ENCODE data around the gene HPCAL4.
A peak's percentile ranks its signal among the peaks of the same experiment; 100 is the strongest.

HPCAL4 gene

DNA sequence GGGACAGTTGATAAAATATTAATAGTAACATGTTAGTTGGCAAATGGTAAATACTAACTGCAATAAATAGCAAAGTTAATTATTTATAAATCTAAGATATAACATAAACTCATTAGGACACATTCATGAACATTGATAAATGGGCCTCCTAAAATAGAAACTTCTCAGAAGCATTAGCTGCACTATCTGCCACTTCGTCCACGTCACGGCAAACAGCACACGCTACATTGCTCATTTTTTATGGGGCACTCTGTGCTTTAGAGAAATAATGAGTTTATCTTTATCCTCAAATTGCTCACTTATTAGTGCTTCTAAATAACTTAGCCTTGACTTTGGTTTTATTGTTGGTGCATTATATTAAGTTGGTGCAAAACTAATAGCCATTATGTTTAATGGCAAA, 16.3 kb upstream of the HPCAL4 start:
- no peak overlapping the region for H3K4me3 ChIP-seq (ENCODE audit: low read length)
- no peak for DNase-seq (ENCODE audit: low read depth, low spot score)

DNA sequence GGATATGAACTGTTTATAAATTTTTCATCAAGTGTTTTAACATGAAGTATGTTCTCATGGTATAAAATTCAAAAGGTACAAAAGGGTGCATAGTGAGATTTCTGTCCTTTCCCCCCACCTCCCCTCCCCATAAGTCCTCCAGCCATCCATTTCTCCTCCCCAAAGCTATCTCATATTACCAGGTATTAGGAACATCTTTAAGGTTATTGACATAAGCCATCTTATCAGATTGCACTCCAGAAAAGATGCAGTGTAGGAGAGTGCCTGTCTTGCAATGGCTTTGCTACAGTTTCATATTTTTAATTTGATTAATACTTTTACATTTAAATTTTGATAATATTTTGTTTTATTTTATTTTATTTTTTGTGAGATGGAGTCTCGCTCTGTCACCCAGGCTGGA, 13.5 kb upstream of the HPCAL4 start:
- no peak overlapping the region for H3K4me3 ChIP-seq (ENCODE audit: low read length)
- DNase-seq (ENCODE audit: low read depth, low spot score): no peak

DNA sequence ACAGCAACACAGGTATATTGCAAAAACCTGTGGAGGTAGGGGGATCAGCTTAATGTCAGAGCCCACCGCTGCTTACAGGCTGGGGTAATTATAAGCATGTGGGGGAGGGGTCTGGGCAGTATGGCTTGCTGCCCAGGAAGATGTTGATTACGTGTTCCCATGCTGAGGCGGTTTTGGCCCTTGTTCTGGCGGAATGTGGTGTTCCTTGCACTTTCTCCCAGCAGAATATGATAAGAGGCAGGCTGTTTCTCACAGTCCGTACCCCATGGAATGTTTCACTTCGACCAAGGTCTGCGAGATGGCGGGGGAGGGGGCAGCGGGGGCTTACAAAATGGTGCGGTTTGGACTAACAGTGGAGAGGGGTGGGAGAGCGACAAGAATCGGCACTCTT, 9.8 kb upstream of the HPCAL4 start:
- H3K4me3 ChIP-seq (ENCODE audit: low read length): no peak overlapping the region

DNA sequence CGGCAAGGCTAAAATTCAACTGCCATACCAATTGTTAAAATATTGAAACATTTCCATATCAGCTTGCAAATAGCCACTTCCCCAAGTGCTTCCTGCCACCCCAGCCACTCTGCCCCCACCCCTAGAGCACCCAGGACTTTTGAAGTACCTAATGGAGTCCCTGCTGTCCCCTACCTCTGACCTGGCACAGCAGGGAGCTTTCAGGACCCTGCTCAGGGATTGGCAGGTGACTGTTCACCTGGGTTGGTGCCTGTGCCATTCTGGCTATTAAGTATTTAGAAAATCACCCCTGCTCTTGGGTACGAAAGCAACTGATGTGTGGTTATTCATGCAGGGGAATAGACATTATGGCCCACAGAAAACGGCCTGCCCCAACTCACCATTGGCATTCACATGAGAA, 9.1 kb upstream of the HPCAL4 start:
- no peak overlapping the region for H3K4me3 ChIP-seq (ENCODE audit: low read length)
- no peak for DNase-seq (ENCODE audit: low read depth, low spot score)

More for the DNA sequence above, 9.8 kb upstream of the HPCAL4 start:
- no peak for DNase-seq (ENCODE audit: low read depth, low spot score)

DNA sequence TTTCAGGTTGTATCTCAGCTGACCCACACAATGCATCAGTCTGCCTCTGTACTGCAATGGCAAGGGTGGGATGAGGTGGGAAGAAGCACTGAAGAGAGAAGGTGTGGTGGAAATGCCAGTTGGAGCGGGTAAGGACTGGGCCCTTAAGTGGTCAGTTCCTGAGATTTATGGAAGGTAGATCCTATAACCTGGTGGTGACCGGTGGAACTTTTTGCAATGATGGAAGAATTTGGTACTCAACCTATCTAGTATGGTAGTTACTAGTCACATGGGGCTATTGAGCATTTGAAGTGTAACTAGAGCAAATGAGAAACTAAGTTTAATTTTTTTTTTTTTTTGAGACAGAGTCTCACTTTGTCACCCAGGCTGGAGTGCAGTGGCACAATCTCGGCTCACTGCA, 8.2 kb upstream of the HPCAL4 start:
- no peak overlapping the region for H3K4me3 ChIP-seq (ENCODE audit: low read length)
- no peak for DNase-seq (ENCODE audit: low read depth, low spot score)

DNA sequence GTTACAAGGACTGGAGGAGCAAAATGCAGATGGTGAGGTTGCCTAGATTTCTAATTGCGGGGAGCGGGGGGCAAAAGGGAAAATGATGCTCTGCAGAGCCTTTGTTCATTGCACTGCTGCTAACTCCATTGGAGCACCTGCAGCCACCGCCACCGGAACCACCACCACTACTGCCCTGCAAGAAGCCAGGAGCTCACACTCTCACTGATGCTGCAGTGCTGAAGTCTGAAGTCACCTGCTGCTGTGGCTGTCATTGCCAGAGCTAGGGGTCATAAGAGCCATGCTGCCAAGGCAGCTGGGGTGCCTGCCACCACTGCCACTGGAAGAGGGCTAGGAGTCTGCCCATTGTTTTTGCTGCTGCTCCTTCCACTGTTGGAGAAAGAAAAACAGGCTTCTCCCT, 7.3 kb upstream of the HPCAL4 start:
- DNase-seq (ENCODE audit: low read depth, low spot score): no peak
- H3K4me3 ChIP-seq (ENCODE audit: low read length): no peak overlapping the region

DNA sequence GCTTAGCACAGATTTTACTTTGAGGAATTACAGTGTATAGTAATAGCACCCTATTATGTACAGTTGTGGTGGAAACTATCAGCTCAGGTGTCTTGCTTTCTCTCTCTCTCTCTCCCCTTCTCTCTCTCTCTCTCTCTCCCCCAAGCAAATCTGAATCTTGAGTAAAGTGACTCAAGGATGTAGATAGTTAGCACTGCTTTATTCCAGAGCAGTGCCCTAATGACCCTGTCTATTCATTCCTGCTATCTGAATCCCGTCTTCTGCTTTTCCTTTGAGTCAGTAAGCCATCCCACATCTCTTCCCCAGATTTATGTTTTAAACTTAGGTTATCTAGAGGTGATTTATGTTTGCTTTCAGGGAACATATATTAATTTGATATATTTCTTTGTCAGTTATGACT, 5.2 kb upstream of the HPCAL4 start:
- DNase-seq (ENCODE audit: low read depth, low spot score): no peak

DNA sequence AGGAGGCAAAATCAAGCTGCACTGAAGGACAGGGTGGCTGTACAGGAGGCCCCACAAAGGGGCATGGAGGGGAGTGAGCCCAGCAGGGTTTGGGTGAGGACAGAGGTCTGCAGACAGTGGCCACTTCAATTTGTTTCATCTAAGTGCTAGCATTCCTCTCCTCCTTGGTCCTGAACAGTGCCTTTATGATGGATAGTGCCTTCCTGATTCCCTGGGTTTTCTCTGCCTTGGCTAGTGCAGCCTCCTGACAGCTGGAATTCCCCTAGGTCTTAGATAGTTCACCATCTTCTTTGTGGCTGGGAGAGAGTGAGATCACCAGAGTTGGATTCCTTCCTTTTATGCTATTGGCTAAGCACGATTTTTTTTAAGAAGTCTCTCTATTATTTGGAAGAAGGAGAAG, 3.8 kb upstream of the HPCAL4 start:
- no peak for DNase-seq (ENCODE audit: low read depth, low spot score)
- H3K4me3 ChIP-seq (ENCODE audit: low read length): no peak overlapping the region

More for the DNA sequence above, 5.2 kb upstream of the HPCAL4 start:
- no peak overlapping the region for H3K4me3 ChIP-seq (ENCODE audit: low read length)

DNA sequence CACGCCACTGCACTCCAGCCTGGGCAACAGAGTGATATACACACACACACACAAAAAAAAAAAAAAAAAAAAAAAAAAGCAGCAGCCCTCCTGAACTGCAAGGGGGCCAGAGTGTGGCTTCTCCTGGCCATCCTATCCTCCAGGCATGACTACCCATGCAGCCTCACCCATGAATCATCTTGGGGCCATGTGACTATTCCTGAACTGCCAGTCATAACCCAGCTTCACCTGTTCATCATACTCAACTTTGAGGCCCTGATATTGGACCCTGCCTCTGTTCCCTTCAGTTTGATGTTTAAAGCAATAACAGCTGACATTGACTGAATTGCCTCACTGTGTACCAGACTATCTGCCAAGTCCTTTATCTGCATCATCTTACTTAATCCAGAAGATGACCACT, 2.8 kb upstream of the HPCAL4 start:
- no peak overlapping the region for H3K4me3 ChIP-seq (ENCODE audit: low read length)
- DNase-seq (ENCODE audit: low read depth, low spot score): no peak

DNA sequence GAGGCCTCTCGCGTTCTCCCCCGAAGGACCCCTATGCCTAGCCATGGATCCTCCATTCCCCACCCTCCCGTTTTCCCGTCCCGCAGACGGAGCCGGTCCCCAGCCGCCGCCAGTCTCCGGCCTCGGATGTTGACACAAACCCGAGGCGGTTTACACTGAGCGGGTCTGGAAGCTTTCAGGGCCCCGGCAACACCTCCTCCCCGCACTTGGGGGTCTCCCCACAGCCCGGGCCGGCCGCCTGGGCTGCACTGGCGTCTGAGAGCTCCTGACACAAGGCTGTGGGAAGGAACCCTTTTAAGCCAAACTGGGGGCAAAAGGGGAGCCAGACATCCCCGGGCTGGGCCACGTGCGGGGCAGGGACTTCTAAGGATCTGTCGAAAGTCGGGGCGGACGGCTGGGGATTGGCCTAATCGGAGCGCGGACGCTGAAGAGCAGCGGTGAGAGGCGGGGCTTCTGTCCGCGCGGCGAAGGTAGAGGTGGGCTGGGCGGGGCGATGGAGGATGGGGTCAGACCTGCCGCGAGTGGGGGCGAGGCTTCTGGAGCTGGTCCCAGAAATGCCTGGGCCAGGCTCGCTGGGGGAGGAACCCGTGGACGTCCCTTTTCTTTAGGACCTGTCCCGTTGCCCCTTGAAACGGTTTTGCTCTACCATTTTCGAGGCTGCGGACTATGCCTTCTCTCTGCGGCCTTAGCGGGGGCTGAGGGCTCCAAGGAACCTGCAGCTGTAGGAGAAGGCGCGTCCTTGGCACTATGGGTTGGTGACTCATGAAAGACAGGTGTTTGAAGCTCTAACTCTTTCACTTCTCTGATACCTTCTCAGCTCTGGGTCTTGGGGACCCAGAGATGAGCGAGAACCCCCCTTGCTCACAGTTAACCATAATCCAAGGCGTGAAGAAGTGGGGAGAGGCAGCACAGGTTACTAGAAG, 1.2 kb upstream of the HPCAL4 start:
- DNase-seq (ENCODE audit: low read depth, low spot score): no peak
- no peak overlapping the region for H3K4me3 ChIP-seq (ENCODE audit: low read length)

DNA sequence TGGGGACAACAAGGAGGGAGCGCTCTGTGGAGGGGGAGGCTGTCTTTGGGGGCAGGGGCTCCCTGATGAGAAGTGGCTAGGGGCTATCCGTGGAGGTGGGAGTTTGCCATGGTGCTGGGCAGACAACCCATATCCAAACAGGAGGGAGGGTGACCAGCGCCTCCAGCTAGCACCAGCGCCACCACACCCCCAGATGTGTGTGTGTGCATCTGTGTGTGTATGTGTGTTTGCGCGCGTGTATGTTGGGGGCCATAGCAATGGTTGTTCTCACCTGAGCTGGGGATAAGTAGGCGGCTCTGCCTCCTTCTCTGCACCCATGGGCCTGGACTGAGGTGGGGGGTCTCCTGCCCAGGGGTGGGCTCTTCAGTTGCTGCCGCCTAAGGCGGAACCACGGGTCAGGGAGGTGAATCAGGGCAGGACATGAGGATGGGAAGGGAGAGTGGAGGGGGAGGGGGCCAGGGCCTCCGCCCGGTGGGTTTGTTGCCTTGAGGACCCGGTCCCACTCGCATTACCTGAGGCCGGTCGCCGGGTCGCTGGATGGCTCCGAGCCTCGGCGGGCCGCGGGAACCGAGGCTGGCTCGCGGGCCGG, 345 bp downstream of the HPCAL4 start:
- peak overlapping the region; percentile 38 for H3K4me3 ChIP-seq (ENCODE audit: low read length)
- DNase-seq (ENCODE audit: low read depth, low spot score): no peak

DNA sequence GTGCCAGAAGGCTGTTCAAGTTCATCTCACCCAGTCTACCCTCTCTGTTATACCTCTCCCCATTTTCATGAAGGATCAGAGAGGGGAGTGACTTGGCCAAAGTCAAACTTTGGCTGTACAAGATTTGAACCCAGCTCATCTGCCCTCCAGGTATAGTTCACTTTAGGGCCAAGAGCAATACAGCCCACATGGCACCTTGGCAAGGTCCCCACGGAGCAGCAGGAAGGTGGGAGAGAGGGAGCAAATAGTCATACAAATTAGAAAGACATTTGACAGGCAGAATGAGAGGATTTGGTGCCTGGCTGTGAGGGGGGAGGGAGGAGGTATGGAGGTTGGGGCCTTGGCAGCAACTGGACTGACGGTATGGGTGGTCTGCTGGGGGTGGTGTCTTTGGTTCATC, 1.0 kb downstream of the HPCAL4 start:
- DNase-seq (ENCODE audit: low read depth, low spot score): no peak
- H3K4me3 ChIP-seq (ENCODE audit: low read length): no peak overlapping the region

DNA sequence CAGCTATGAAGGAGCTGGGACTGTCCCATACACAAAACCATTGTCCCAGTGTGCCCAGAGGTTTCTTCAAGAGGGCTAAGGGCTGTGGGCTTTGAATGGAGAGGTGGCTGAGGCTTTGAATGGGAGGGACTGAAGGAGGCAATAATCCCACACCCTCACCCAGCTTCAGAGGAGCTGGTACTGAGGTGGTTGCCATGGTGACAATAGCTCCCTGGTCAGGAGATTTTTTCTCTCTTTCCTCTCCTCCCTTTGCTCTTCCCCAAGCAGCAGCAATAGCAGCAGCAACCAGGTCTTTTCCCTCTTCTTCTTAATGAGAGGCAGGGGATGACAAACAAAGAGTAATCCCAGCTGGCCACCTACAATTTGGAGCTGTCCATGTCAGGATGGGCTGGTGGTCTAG, 1.6 kb downstream of the HPCAL4 start:
- no peak overlapping the region for H3K4me3 ChIP-seq (ENCODE audit: low read length)
- DNase-seq (ENCODE audit: low read depth, low spot score): no peak

DNA sequence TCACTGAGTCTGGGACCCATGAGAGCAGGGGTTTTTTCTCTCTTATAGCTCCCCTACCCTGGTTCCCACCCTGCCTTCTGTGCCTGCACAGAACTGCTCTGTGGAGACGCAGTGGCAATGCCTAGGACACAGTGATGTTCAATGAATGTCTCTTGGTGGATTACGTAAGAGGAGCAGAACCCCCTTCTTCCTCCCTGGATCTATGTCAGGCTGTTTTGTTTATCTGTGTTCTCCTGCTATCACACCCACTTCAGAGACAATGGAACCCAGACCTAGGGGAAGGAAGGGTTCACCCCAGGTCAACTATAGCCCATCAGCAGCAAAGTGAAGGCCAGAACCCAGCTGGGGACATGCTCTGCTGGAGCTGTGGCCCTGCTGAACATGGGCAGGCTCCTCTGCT, 2.0 kb downstream of the HPCAL4 start:
- H3K4me3 ChIP-seq (ENCODE audit: low read length): no peak overlapping the region
- DNase-seq (ENCODE audit: low read depth, low spot score): no peak

DNA sequence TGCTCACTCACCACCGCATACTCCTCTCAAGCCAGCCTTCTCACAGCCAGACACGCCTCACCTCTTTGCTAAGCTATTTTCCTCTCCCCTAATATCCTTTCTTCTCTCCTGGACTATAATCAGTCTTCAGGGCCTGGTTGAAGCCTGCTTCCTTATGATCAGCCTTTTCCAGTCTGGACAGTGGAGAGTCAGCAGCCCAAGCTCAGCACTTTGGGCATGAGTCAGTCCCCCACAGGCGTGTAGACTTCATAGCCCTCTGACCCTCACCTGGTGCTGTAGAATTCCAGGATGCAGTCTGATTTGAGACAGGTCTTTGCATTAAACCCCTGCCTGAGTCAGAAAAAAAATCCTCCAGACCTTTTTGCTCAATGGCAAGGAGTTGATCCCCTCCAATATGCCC, 2.5 kb downstream of the HPCAL4 start:
- DNase-seq (ENCODE audit: low read depth, low spot score): no peak
- no peak overlapping the region for H3K4me3 ChIP-seq (ENCODE audit: low read length)

DNA sequence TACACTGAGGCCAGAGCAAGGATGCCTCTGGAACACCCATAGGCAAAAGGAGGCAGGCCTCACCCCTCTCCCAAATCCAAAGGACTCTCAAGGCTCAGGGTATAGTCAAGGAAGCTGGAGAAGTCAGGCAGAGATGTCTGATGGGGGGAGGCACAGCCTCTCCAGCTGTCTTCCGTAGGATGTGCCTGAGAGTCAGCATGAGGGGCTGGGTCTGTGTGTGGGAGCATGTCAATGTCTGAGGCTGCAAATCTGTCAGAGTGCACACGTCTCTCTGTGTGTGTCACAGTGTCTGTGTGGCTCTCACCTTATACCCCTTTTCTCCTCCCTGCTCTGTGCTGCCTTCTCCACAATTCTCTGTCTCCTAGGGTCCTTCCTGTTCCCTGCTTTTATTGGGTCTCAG, 4.0 kb downstream of the HPCAL4 start:
- H3K4me3 ChIP-seq (ENCODE audit: low read length): no peak overlapping the region
- no peak for DNase-seq (ENCODE audit: low read depth, low spot score)

DNA sequence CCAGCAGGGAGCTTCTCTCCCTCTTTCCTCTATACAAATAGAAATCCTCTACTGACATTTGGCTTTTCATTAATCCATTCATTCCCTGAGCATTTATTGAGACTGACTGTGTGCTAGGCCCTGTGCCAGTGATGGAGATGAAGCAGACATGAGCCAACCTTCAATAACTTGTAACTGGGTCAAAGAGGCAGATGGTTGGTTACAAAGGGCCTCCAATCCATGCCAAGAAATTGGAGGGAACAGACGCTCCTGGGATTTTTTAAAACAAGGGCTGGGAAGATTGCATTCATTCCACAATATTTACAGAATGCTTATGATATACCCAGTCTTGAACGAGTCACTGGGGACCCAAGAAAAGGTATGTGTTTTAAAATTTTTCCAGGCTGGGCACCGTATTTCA, 6.2 kb downstream of the HPCAL4 start:
- no peak for DNase-seq (ENCODE audit: low read depth, low spot score)
- H3K4me3 ChIP-seq (ENCODE audit: low read length): no peak overlapping the region

DNA sequence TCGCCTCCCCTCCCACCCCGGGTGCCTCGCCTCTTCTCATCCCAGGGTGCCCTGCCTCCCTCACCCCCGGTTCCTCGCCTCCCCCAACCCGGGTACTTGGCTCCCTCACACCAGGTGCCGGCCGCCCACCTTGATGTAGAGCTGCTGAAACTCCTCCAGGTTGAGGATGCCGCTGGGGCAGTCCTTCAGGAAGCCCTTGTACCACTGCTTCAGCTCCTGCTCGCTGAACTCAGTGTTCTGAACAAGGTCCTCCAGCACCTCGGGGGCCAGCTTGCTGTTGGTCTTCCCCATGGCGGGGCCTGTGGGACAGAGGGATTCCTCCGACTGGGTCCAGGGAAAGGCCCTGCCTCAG, 6.9 kb downstream of the HPCAL4 start:
- no peak overlapping the region for H3K4me3 ChIP-seq (ENCODE audit: low read length)
- DNase-seq (ENCODE audit: low read depth, low spot score): no peak

DNA sequence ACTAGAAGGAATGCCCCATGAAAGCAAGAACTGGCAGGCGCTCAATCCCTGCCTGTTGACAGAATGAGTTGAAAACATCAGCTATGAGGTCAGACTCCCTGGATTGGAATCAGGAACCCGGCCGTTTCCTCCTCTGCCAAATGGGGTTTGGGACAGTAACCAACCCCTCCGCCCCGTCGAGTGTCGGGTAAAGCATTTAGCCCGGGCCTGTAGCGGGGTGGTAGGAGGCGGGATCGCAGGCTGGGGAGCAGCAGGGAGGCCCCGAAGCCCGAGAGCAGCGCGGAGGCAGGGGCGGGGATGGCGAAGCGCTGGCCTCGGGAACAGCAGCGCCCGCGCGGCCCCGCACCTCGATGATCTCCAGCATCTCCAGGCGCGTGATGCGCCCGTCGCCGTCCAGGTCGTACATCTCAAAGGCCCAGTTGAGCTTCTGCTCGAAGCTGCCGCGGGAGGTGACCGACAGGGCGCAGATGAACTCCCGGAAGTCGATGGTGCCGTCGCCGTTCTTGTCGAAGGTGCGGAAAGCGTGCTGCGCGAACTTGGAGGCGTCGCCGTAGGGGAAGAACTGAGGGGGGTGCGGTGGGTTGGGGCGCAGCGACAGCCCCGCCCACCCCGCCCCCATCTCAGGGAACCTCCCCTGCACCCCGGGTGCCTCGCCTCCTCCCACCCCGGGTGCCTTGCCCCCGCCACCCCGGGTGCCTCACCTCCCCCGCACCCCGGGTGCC, 7.5 kb downstream of the HPCAL4 start:
- DNase-seq (ENCODE audit: low read depth, low spot score): no peak
- H3K4me3 ChIP-seq (ENCODE audit: low read length): no peak overlapping the region

DNA sequence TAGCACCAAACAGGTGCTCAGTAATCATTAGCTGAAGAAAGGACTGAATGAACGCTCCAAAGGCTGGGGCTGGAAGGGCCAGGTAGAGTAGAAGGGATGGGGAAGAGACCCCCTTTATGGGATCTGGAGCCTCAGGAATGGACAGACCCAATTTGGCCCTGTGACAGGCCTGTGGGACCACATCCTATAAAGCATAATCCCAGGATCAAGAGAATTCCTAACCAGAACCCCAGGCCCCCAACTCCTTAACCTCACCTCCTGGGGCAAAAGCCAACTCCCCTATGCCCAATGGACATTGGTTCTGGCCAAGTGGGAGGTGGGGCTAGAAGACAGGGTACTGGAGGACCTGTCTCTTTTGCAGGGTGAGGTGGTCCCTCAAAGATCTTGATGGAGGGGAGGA, 9.2 kb downstream of the HPCAL4 start:
- no peak for DNase-seq (ENCODE audit: low read depth, low spot score)
- no peak overlapping the region for H3K4me3 ChIP-seq (ENCODE audit: low read length)
